ENCODE results near the gene MCM9. TPM values are rescaled to one million over a fixed set of nuclear protein-coding genes. Genes with fewer than 3 reads are reported as not detected.
"Not testable (repeated sequence)": the region's sequence is repeated elsewhere in the genome, so short reads cannot be mapped to it uniquely, and the experiment has no call there.

The MCM9 gene
- polyA plus RNA-seq, 1 donor = 29.4 TPM

DNA sequence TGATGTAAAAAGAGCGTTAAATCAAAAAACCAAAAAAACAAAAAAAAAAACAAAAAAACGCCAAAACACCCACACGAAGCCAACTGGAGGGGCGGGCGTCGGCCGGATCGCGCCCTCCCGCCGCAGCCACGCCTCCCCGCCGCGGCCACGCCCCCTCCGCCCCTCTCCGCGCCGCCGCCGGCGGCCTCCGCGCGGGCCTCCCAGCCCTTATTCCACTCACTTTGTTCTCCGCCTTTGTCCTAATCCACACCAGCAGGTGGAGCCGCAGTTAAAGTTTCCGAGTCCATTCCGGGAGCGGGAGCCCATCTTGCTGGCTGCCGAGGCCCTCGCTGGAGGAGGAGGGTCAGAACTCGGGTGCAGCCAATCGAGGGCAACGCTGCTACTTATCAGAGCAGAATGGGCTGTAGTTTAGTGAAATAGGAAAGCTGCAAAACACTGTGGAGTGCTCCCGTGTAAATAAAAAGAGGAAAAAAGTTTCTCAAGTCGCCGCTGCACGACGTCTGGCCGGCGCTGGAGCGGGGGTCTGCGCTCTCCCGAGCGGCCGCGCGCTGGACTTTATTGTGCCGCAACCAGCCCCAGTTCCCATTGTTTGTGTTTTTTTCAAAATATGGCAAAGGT lies 41.0 kb downstream of the MCM9 start, which contains the start of gene ASF1A:
Gene ASF1A (plus strand): TSS at position 346 of the 618 bp plus-strand sequence. CDS start 262 bp downstream, at position 608.
- DNase-seq = peak; percentile 99

DNA sequence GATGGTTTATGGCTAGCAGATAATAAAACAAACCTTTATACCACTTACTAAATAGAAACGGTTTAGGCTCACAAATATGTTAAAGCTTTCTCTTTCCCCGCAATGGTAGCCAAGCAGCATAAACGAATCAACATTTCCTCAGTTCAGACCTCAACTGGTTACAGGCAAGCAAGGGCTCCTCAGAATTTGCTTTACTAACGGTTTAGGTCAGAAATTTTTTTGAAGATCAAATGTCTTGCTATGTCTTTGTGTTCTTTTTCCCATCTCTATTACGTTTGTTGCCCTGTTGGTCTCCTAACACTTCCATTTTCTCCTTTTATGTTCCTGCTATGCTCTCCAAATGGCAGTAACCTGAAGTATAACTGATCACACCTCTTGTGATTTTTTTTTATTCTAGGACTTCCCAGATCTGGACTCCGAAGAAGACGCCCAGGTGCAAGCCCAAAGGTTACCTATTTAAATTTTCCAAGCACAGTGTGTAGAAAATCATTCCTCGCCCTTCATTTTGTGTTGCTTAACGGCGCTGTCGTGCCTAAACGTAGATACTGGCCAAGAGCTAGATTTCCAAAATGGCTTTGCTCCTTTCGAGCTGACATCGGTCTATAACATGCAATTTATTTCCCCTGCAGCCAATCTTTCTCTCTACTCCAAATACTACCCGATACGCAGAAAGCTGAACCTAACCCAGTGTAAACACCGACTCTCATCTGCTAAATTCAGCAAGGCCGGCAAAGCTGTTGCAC lies 41.7 kb downstream of the MCM9 start:
- DNase-seq = peak; percentile 84

DNA sequence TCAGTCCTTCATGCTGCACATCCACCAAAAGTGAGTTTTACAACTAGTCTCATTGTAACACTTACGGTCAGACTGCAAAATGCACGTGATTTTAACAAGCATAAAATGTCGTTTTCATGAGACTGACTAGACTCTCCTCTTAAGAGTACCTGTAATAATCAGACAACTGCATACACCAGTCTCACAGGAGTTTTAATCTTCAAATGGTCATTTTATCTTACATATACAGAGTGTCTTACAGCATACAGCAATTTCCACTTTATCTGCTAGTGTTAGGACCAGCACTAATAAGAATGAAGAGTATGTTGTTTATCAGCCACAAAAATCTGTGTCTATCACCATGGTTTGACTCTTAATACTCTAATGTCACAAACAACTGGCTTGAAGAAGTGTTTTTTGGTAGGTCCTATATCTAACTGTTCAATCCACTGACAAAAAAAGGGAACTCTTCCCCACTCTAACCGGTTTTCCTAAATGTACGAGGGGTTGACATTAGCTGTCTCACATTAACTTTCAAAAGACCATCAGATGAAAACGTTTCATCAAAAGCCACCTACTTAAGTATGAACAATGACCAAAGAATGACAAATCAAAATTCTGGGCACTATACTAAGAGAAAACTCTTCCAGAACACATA lies 42.5 kb downstream of the MCM9 start:
- peak; percentile 26 for DNase-seq

DNA sequence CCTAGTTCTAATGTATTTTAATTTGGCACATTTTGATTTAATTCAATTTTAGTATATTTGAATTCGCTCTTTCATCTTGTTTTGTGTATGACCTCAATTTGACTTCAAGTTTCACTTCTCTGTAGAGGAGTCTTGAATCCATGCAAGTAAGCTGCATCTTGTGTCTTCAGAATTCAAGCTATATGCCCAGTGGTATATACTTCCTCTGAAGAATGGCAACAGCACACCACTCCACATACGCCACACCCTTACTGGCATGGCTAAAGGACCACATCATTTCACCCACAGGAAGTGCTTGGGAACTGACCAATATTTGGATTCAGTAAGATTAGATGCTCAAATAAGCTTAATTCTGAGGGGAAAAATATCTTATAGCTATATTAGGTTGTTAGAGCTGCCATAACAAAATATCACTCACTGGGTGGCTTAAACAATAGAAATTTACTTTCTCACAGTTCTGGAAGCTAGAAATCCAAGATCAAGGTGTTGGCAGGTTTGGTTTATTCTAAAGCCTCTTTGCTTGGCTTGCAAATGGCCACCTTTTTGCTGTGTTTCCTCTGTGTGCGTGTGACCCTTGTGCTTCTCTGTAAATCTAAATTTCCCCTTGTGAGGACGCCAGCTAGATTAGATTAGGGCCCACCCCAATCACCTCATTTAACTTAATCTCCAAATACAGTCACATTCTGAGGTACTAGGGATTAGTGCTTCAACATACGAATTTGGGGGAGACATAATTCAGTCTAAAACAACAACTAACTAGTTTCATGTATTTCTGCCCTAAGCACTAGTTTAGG lies 43.8 kb downstream of the MCM9 start:
- no peak for DNase-seq

DNA sequence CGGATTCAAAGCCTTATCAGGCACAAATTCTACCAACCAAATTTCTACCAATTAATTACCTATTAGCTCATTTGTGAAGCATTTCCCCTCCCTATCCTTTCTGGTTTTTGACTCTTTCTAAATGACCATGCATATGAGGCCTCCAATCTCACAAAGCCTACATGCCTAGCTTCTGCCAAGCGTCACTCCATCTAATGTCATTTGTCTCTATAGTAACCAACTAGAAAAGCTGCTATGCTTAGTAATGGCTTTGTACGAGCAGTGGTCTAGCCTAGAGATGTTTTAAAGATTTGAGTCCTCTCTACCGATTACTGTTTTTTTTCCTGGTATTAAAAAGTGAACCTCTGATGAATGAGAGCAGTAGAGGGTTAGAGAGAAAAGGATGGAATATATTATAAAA lies 45.8 kb downstream of the MCM9 start:
- DNase-seq = no peak

DNA sequence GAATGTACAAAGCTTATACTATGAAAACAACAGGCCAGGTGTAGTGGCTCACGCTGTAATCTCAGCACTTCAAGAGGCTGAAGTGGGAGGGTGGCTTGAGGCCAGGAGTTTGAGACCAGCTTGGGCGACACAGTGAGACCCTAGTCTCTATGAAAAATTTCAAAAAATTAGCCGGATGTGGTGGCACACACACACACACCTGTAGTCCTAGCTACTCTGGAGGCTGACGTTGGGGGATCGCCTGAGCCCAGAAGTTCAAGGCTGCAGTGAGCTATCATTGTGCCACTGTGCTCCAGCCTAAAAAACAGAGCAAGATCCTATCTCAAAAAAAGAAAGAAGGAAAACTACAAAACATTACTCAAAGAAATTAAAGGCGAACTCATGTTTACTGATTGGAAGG lies 48.3 kb downstream of the MCM9 start:
- DNase-seq = no peak

DNA sequence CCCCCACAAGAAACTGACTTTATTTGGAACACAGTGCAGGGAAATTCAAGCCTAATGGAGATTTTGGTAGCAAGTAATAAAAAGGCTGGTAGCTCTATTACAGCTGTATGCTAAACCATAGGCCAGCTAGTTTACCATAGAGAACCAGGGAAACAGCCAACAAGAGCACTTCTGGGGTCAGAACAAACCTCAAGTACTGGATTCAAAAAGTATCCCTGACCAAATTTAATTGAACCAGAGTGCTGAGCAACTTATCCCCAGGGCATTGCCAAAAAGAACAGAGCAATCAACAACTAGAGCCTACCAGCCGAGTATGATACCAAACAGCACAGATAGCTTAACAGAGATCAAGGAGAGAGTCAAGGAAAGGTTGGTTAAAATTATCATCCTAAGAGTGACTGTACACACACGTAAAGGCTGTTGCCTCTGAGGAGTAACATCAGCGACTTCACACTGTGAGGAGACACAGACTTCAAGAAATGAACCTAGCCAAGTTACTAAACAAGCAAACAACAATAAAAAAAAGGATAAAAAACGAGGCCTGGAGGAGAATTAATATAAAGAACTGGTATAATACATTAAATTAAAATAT lies 52.5 kb downstream of the MCM9 start:
- no peak for DNase-seq

DNA sequence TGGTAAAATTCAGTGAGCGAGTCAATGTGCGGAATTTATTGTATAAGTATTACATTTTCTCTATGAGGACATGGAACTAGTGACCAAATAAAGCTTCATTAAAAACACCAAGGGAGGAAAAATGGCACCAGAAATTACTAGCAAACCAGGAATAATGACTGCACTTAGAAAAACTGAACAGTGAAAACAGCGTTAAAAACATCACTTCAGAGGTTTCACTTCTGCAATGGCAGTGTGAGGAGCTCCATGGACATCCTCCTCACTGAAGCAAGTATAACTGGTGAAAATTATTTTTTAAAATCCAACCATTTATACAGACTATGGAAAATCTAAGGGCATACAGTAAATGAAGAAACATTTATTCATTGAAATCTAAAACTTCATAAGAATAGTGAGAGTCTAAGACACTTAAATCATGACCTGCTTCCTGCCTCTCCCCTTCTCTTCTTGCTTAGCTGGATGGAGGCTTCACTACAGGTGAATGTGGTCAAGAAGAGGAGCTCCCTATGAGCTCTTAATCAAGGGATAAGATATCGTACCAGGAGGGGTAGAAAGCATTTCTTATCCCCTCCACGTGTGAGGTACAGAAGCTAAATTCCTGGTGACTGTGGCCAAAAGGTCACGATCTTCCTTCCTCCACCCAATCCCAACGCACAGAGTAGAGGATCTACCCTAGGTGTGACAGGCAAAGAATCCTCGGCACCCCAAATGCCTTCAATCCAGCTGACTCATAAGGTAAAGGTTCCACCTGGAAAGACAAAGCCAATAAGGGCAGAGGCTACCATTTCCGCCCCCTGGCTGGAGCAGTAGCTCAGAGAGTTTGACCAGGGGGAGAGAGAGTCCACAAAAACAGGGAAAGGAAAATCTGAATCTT lies 53.3 kb downstream of the MCM9 start:
- no peak for DNase-seq

DNA sequence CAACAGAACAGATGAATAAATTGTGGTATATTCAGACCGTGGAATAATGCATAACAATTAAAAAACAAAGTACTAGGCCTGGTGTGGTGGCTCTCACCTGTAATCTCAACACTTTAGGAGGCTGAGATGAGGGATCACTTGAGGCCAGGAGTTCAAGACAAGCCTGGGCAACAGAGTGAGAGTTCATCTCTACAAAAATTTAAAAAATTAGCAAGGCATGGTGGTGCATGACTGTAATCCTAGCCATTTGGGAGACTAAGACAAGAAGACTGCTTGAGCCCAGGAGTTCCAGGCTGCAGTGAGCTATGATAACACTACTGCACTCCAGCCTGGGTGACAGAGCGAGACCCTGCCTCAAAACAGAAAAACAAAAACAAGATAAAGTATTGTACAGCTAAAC lies 57.2 kb downstream of the MCM9 start:
- no peak for DNase-seq

DNA sequence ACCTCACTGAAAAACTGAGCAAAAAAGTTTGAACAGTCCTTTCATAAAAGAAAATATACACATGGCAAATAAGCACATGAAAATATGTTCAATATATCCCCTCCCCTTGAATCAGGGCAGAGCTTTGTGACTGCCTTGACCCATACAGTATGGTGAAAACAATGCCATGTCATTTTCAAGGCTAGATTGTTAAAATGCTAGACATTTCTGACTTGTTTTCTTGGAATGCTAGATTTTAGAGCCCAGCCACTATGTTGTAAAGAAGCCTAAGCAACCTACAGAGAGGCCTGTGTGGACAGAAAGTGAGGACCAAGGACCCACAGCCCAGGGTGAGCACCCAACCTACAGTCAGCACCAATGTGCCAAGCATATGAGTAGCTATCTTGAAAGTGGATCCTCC lies 58.1 kb downstream of the MCM9 start:
- no peak for DNase-seq

DNA sequence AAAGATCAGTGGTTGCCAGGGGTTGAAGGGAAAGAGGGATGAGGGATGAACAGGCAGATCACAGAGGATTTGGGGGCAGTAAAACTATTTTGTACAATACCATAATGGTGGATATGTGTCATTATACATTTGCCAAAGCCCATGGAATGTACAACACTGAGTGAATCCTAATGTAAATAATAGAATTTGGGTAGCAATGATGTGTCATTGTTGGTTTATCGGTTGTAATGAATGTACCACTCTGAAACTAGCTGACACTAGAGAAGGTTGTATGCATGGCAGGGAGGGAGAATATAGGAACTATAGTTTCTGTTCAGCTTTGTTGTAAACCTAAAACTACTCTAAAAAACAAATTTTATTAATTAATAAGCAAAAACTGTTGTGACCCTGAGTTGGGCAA lies 58.8 kb downstream of the MCM9 start:
- no peak for DNase-seq

DNA sequence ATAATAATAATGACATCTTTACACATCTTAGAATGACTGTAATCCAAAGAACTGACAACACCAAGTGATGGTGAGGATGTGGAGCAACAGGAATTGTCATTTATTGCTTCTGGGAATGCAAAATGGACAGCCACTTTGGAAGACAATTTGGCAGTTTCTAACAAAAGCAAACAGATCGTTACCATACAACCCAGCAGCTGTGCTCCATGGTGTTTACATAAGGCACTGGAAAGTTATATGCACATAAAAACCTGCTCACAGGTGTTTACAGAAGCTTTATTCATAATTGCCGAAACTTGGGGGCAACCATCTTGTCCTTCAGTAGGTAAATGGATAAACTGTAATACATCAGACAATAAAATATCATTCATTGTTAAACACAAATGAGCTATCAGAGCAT lies 59.3 kb downstream of the MCM9 start:
- DNase-seq = no peak

DNA sequence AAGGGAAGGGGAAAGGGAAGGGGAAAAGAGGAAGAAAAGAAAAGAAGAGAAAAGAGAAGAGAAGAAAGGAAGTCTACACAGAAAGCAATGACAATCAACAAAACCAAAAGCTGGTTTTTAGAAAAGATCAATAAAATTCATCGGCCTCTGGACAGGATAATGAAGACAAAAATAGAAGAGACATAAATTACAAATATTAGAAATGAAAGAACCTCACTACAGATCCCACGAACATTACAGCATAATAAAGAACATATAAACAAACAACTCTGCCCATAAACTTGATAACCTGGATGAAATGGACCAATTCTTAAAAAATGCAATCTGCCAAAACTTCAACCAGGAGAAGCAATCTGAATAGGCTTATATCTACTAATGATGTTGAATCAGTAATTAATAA lies 61.7 kb downstream of the MCM9 start:
- no peak for DNase-seq

DNA sequence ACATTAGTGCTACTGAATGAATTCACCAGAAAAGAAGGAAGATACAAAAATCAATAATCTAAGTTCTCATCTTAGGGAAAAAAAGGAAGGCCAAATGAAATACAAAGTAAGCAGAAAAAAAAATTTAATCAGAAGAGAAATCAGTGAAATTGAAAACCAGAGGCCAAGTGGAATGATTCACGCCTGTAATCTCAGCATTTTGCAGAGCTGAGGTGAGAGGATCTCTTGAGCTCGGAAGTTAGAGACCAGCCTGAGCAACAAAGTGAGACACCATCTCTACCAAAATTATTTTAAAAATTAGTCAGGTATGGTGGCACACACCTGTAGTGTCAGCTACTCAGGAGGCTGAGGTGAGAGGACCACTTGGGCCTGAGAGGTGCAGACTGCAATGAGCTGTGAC lies 62.2 kb downstream of the MCM9 start:
- no peak for DNase-seq

DNA sequence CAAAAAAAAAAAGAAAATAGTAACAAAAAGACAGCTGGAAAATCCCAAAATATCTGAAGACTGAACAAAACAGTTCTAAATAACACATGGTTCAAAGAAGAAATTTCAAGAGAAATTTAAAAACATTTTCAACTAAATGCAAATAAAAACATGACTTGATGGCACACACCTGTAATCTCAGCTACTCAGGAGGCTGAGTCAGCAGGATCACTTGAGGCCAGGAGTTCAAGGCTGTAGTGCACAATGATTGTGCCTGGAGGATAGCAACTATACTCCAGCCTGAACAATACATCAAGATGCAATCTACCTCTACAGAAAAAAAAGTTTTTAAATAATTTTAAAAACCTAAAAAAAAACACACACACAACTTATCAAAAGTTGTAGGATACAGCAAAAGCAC lies 62.6 kb downstream of the MCM9 start:
- no peak for DNase-seq

DNA sequence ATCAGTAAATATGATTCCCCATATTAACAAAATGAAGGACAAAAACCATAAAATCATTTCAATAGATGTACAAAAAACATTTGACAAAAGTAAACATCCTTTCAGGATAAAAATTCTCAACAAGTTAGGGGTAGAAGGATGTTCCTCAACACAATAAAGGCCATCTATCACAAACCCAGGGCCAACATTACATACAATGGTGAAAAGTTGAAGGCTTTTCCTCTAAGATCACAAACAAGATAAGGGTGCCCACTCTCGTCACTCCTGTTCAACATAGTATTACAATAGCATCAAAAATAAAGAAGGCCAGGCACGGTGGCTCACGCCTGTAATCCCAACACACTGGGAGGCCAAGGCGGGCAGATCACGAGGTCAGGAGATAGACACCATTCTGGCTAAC lies 63.6 kb downstream of the MCM9 start:
- no peak for DNase-seq

DNA sequence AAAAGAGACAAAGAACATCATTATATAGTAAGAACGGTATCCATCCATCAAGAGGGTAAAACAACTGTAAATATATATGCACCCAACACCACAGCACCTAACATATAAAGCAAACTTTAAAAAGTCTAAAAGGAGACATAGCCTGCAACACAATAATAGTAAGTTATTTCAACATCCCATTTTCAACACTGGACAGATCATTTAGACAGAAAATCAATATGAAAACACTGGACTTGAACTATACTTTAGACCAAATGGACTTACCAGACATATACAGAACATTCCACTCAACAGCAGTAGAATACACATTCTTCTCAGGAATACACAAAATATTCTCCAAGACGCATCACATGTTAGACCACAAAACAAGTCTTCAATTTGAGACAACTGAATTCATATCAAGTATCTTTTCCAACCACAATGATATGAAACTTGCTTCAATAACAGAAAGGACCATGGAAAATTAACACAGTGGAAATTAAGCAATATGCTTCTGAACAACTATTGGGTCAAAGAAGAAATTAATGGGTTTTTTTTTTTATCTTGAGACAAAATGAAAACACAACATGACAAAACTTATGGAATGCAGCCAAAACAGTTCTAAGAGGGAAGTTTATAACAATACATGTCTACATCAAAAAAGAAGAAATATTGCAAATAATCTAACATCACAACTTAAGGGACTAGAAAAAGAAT lies 64.9 kb downstream of the MCM9 start:
- DNase-seq = no peak

DNA sequence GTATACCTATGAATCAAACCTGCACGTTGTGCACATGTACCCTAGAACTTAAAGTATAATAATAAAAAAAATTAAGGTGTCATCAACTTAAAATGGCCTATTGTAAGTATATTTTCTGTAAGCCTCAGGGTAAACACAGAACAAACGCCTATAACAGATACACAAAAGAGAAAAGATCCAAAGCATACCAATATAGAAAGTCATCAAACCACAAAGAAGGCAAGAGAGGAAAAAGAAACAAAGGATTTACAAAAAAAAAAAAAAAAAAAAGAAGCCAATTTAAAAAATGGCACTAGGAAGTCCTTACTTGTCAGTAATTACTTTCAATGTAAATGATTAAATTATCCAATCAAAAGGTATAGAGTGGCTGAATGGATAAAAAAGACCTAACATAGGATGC lies 65.6 kb downstream of the MCM9 start:
- no peak for DNase-seq

DNA sequence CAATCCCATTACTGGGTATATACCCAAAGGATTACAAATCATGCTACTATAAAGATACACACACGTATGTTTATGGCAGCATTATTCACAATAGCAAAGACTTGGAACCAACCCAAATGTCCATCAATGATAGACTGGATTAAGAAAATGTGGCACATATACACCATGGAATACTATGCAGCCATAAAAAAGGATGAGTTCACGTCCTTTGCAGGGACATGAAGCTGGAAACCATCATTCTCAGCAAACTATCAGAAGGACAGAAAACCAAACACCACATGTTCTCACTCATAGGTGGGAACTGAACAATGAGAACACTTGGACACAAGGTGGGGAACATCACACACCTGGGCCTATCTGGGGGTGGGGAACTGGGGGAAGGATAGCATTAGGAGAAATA lies 66.1 kb downstream of the MCM9 start:
- not testable (repeated sequence) for DNase-seq

DNA sequence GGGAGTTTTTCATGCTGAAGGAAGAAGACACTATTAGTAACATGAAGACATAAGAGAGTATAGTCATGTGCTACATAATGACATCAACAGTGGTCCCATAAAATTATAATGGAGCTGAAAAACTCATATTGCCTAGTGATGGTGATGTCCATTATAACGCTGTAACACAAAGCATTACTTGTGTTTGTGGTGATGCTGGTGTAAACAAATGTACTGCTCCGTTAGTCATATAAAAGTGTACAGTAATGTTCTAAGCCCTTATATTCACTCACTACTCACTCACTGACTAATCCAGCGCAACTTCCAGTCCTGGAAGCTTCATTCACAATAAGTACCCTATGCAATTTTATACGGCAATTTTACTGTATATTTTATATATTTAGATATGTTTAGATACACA lies 67.8 kb downstream of the MCM9 start:
- DNase-seq = no peak

DNA sequence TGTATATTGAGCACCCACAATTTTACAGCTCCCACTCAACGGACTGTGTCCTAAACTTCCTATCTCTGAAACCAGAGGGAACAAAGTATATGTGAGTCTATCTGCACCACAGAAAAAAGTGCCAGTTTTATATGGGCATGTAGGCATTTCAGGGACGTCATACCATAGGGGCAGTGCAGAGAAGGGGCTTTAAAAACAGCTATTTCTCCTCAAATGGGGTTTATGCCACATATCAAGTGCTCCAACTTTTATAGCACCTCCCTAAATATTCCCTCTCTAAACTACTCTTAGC lies 69.9 kb downstream of the MCM9 start:
- DNase-seq = no peak

Data from left kidney (tissue), 2 donors.